Uterus (tissue), 4 donors: ENCODE results near the gene ROBO2. TPM values are rescaled to one million over a fixed set of nuclear protein-coding genes. Genes with fewer than 3 reads are reported as not detected.

ENCODE experiments used
- DNase-seq, 2 donors: peaks; one replicate each; pipeline ENCODE4 v3.0.0-alpha.2; 2019 to 2020
- H3K27ac ChIP-seq, 2 donors: fragments of 200-600 bp; sonication (generic); 1 replicate in 1 of 2; 2 replicates in 1 of 2; pipeline ENCODE4 v1.5.1; 2016 to 2018
- H3K27me3 ChIP-seq, 2 donors: fragments of 200-600 bp; sonication (generic); one replicate each; pipeline ENCODE4 v1.5.1; 2018 to 2019; ENCODE audit warnings: control low read depth in 1 of 2
- H3K36me3 ChIP-seq, 2 donors: fragments of 200-600 bp; sonication (generic); one replicate each; pipeline ENCODE4 v1.5.1; 2019; ENCODE audit warnings: control low read depth in 1 of 2
- H3K4me1 ChIP-seq, 2 donors: fragments of 200-600 bp; sonication (generic); one replicate each; pipeline ENCODE4 v1.5.1; 2018 to 2019; ENCODE audit warnings: control low read depth in 1 of 2
- H3K4me3 ChIP-seq, 2 donors: fragments of 200-600 bp; sonication (generic); 1 replicate in 1 of 2; 2 replicates in 1 of 2; pipeline ENCODE4 v1.5.1; 2018 to 2019; ENCODE audit warnings: mild to moderate bottlenecking in 1 of 2
- H3K9me3 ChIP-seq, 2 donors: fragments of 200-600 bp; sonication (generic); one replicate each; pipeline ENCODE4 v1.5.1; 2019; ENCODE audit warnings: control low read depth in 1 of 2
- CTCF ChIP-seq, 4 experiments: fragments of 200-600 bp in 2 of 4; fragments of 450-650 bp in 2 of 4; sonication (generic) in 2 of 4; IDR thresholded peaks; one replicate each; pipeline ENCODE4 v1.5.1; 2016 to 2019; ENCODE audit warnings: antibody characterized with exemption in 4 of 4, mild to moderate bottlenecking in 2 of 4, moderate library complexity in 1 of 4
- POLR2A ChIP-seq, 2 donors: fragments of 450-650 bp; IDR thresholded peaks; one replicate each; pipeline ENCODE4 v1.6.1; 2016; ENCODE audit warnings: antibody characterized with exemption in 2 of 2, mild to moderate bottlenecking in 1 of 2, moderate library complexity in 1 of 2
- intact Hi-C: fragments of 100-400 bp; cut with DNase I; formaldehyde crosslinking; loops from one replicate; pipeline ENCODE4 v1.15.1; 2023; ENCODE audit warnings: low total_unique reads
- total RNA-seq, 4 donors: library from RNA; depleted of rRNA in 3 of 4; stranded (reverse); fragments of >200 nt in 3 of 4; gene quantifications; one replicate each; pipeline versions ENCODE4 v1.1.0 to v1.2.4, GENCODE V29; 2014 to 2023
- donor health status: DM: yes; HTN: yes; CAD: no.

The ROBO2 gene
- total RNA-seq, 4 donors from 2014 or later, result 0.26 to 51.3 (median 0.49) TPM; not detected in 1

GRCh38 chr3:77342027-77342426 is 302.1 kb downstream of the ROBO2 start:
- intact Hi-C loops, result no loop called here
- Histone ChIP-seq H3K27ac (no peak overlapping the region), H3K36me3 (no peaks in the 10 kb centered on the region), H3K9me3 (no peaks in the 10 kb centered on the region), H3K4me1 (no peaks in the 10 kb centered on the region), H3K4me3 (no peak overlapping the region), H3K27me3 (no peaks in the 10 kb centered on the region)
- TF ChIP-seq POLR2A (IDR thresholded peaks at IDR 0.05) (no peak), CTCF (IDR thresholded peaks at IDR 0.05) (no peak)
- no peak for DNase-seq

DNA sequence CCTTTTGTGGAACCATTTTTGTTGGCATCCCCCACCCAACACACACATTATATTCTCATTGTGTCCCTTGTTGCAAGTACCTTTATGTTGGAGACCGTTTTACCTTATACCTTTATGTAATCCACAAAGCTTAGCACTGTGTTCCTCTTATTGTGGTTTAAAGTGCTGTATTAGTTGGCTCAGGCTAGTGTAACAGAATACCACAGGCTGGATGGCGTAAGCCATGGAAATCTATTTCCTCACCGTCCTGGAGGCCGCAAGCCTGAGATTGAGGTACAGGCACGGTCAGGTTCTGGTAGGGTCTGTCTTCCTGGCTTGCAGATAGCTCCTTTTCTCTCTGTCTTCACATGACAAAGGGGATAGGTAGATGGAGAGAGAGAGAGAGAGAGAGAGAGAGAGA is 302.8 kb downstream of the ROBO2 start:
- TF ChIP-seq POLR2A (IDR thresholded peaks at IDR 0.05) (no peak), CTCF (IDR thresholded peaks at IDR 0.05) (no peak)
- no peak for DNase-seq
- H3K4me3 ChIP-seq, result no peak overlapping the region
- no peaks in the 10 kb centered on the region for H3K4me1 ChIP-seq
- no peaks in the 10 kb centered on the region for H3K9me3 ChIP-seq
- no peaks in the 10 kb centered on the region for H3K27me3 ChIP-seq
- intact Hi-C loops, result no loop called here
- H3K36me3 ChIP-seq, result no peaks in the 10 kb centered on the region
- no peak overlapping the region for H3K27ac ChIP-seq

DNA sequence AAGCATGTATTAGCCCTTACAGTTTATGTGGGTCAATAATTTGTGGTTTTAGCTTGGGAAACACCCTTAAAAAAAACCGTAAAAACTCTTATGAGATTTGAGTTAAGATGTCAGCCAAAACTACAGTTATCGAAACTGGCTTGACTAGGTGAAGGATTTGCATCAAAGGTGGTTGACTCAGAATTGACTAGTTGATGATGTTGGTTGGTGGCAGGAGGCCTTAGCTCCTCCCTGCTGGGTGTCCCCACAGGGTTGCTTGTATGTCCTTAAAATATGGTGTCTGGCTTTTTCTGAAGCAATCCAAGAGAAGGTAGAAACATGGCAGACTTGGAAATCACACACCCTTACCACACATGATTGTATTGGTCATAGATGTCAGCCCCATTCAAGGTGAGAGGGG is 305.1 kb downstream of the ROBO2 start:
- DNase-seq, result no peak
- intact Hi-C loops, result no loop called here
- TF ChIP-seq CTCF (IDR thresholded peaks at IDR 0.05), result no peak
- no peak for TF ChIP-seq POLR2A (IDR thresholded peaks at IDR 0.05)
- no peak overlapping the region for H3K4me3 ChIP-seq
- no peak overlapping the region for H3K27ac ChIP-seq
- no peaks in the 10 kb centered on the region for H3K4me1 ChIP-seq
- no peaks in the 10 kb centered on the region for H3K27me3 ChIP-seq
- H3K9me3 ChIP-seq, result no peaks in the 10 kb centered on the region
- no peaks in the 10 kb centered on the region for H3K36me3 ChIP-seq

DNA sequence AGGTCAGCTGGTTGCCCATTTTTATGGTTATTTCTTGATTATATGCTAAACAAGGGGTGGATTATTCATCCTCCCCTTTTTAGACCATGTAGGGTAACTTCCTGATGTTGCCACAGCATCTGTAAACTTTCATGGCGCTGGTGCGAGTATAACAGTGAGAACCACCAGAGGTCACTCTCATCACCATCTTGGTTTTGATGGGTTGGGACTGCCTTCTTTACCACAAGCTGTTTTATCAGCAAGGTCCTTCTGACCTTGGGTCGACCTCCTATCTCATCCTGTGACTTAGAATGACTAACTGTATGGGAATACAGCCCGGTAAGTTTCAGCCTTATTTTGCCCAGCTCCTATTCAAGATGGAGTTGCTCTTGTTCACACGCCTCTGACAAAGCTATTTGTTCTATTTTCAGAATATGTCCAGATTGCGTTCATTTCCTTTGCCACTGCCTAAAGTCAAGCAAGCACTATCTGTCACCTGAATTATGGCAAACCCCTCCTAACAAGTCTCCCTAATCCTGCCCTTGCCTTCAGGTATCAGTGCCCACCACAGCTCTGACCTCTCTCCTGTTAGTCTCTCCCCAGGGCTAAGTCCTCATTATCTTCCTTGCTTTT is 308.5 kb downstream of the ROBO2 start:
- Histone ChIP-seq H3K4me3 (no peak overlapping the region), H3K27ac (no peak overlapping the region), H3K27me3 (no peaks in the 10 kb centered on the region), H3K9me3 (no peaks in the 10 kb centered on the region), H3K36me3 (no peaks in the 10 kb centered on the region), H3K4me1 (no peaks in the 10 kb centered on the region)
- intact Hi-C loops, result no loop called here
- no peak for DNase-seq
- TF ChIP-seq CTCF (IDR thresholded peaks at IDR 0.05) (no peak), POLR2A (IDR thresholded peaks at IDR 0.05) (no peak)

GRCh38 chr3:77354958-77355357 is 315.1 kb downstream of the ROBO2 start:
- H3K9me3 ChIP-seq, result no peaks in the 10 kb centered on the region
- H3K4me1 ChIP-seq, result no peaks in the 10 kb centered on the region
- H3K27ac ChIP-seq, result no peak overlapping the region
- intact Hi-C loops, result no loop called here
- DNase-seq, result no peak
- no peaks in the 10 kb centered on the region for H3K36me3 ChIP-seq
- no peak overlapping the region for H3K4me3 ChIP-seq
- TF ChIP-seq POLR2A (IDR thresholded peaks at IDR 0.05) (no peak), CTCF (IDR thresholded peaks at IDR 0.05) (no peak)
- H3K27me3 ChIP-seq, result no peaks in the 10 kb centered on the region
